Breast epithelium (tissue), 3 donors: ENCODE results near the gene ABCC6.

Experiments
- CTCF ChIP-seq, 3 donors: fragments of 450-650 bp; IDR thresholded peaks; one replicate each; pipeline ENCODE4 v1.5.1; 2016 to 2017; ENCODE audit warnings: antibody characterized with exemption in 3 of 3, mild to moderate bottlenecking in 3 of 3, moderate library complexity in 3 of 3
- POLR2A ChIP-seq: fragments of 450-650 bp; IDR thresholded peaks from one replicate; pipeline ENCODE4 v1.6.1; 2016; ENCODE audit warnings: antibody characterized with exemption, mild to moderate bottlenecking, moderate library complexity
- POLR2AphosphoS5 ChIP-seq, 3 donors: sonication (generic); formaldehyde crosslinking; IDR thresholded peaks; one replicate each; pipeline ENCODE4 v1.6.1; 2017; ENCODE audit warnings: antibody characterized with exemption in 3 of 3

- TF ChIP-seq POLR2AphosphoS5 (IDR thresholded peaks at IDR 0.05) (no peak), CTCF (IDR thresholded peaks at IDR 0.05) (no peak), POLR2A (no peak)
These were observed 48.0 kb downstream of the ABCC6 start for GRCh38 chr16:16175296-16175695.
